GM21576 (cell line): Measurements from ENCODE around the gene ZBTB11.
"Not testable (repeated sequence)": the region's sequence is repeated elsewhere in the genome, so short reads cannot be mapped to it uniquely, and the experiment has no call there.

Experiments
- ATAC-seq: cut with Tn5 transposase; IDR thresholded peaks from one replicate; pipeline ENCODE4 v1.9.1; 2021; ENCODE audit warnings: mild to moderate bottlenecking, moderate library complexity; ENCODE audit not compliant: unreplicated experiment

Gene ZBTB11

DNA sequence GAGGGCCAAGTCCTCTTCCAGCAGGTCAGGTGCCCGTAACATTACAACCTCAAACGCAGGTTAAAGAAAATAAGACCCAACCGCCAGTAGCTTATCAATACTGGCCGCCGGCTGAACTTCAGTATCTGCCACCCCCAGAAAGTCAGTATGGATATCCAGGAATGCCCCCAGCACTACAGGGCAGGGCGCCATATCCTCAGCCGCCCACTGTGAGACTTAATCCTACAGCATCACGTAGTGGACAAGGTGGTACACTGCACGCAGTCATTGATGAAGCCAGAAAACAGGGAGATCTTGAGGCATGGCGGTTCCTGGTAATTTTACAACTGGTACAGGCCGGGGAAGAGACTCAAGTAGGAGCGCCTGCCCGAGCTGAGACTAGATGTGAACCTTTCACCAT lies 16.6 kb upstream of the ZBTB11 start:
- ATAC-seq = peak; percentile 70

DNA sequence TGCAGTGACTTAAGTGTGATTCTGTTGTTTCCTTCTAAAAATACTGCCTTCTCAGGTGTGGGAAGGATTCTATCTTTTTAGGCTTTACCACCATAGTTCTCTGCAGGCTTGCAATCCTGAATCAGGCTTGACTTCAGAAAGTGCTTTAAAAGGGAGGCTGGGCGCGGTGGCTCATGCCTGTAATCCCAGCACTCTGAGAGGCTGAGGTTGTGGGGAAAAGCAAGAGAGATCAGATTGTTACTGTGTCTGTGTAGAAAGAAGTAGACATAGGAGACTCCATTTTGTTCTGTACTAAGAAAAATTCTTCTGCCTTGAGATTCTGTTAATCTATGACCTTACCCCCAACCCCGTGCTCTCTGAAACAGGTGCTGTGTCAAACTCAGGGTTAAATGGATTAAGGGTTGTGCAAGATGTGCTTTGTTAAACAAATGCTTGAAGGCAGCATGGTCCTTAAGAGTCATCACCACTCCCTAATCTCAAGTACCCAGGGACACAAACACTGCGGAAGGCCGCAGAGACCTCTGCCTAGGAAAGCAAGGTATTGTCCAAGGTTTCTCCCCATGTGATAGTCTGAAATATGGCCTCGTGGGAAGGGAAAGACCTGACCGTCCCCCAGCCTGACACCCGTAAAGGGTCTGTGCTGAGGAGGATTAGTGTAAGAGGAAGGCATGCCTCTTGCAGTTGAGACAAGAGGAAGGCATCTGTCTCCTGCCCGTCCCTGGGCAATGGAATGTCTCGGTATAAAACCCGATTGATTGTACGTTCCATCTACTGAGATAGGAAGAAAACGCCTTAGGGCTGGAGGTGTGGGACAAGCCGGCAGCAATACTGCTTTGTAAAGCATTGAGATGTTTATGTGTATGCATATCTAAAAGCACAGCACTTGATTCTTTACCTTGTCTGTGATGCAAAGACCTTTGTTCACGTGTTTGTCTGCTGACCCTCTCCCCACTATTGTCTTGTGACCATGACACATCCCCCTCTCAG lies 15.0 kb upstream of the ZBTB11 start:
- ATAC-seq = not testable (repeated sequence)

DNA sequence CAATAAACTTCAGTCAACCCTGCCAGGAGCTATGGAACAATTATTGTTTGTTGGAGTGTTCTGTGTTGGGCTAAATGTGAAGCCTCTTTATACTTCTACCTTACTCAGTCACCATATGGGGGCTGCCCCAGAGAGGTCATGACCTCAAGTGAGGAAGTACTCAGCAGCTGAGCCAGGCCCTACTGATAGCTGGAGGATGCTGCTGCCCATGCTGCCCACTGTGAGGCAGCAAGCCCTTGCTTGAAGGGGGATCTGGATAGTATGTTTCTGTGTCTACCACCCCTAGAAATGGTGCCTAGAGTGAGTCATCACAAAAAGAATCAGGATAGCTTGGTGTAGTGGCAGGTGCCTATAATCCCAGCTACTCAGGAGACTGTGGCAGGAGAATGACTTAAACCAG lies 14.0 kb upstream of the ZBTB11 start:
- peak; percentile 54 for ATAC-seq

DNA sequence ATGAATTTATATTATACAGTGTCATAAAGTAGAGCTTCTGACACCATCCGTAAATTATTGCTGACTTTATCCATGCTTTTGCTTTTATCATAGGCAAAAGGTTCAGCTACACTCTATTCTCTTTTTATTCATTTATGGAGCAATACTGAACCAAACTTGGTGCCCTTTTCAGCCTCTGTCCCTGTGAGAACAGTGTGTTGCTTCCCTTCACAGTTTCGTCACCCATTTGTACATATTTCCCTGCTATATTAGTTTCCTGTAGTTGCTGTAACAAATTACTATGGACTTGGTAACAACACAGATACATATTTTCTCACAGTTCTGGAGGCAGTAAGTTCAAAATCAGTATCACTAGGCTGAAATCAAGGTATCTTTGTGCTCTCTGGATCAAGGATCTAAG lies 12.4 kb upstream of the ZBTB11 start:
- no peak for ATAC-seq

DNA sequence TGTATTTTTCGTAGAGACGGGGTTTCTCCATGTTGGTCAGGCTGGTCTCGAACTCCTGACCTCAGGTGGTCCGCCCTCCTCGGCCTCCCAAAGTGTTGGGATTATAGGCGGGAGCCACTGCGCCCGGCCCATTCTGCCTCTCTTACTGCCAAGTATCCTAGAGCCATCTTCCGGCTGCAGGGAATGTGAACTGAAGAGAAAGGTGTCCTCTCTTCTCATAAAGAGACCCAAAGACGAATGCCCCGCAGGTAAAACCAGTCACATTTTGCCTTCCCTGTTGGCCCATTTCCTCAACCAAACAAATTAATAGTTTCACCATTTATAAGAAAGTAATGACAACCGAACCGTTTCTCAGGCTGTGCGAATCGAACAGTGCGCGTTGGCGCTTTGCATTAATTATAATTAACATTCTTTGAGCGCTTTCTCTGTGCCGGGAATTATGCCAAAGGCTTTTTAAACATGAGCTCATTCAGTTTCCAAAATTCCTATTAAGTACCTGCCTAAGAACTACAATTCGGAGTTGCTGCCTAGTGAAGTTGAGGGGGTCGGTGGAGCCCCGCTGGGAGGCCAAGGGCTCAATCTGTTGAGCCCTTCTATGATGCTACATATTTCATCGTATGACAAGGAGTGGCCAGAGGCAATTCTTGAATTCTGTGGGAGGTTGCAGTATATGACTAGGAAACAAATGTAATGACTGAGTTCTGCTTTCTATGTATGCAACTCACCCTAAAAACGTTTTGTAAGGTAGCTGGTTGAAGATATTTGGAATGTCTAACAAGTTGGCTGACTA lies 10.4 kb upstream of the ZBTB11 start:
- no peak for ATAC-seq

DNA sequence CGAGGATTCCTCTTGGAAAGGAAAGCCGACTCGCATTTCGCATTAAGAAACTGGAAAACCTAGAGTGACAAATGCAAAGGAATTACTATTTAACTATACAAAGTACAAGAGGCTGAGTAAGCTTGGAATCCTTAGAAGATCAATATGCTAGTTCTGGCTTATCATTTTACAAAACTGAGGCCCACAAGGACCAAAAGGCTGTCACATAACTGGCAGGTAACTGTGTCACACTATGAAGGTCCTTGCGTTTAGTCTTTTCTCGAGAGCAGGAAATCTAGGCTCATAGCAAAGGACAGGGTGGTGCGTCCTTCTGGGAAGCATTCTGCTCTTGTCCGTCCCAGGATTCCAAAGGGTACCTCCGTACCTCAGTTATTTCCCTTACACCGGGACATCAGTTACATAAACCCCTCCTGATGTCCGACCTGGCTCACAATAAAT lies 9.0 kb upstream of the ZBTB11 start:
- peak; percentile 0 for ATAC-seq

DNA sequence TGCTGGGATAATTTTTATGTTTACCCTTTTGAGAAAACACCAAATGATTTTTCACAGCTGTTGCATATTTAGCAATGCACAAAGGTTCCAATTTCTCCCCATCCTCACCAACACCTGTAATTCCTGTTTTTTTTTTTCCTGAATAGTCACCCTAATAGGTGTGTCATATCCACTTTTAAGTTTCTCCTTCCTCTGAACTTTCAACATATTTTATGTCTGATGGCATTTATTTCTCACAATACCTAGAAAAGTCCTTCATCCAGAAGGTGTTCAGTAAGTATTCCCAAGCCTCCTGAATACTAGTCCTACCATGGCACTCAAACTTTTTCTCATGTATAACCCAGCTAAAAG lies 8.1 kb upstream of the ZBTB11 start:
- ATAC-seq = no peak

DNA sequence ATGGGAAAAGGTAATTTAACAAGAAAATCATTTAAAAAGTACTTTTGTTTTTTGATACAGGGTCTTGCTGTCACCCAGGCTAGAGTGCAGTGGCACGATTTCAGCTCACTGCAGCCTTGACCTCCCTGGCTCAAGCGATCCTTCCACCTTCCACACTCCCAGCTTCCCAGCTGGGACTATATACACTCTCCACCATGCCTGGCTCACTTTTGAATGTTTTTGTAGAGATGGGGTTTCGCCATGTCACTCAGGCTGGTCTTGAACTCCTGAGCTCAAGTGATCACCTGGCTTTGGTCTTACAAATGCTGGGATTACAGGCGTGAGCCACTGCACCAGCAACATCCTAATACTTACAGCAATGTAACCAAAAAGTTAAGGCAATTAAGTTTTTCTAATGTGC lies 3.5 kb upstream of the ZBTB11 start:
- no peak for ATAC-seq

DNA sequence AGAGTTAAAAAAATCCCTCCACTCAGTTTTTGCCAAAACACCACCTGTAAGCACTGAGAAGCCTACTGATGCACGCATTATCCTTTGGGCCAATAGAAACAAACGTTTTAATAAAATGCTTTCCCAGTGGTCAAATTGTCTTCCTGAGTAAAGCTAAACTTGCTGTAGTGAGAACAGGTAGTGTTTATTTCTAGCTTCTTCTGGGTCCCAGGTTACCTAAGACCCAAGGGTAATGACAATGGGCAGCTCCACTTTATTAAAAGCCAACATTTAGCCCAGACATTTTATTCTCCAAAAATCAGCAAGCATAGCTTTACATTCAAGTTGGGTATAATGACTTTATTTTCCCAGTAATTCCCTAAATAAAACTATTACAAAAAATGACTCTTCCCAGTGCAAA lies 1.9 kb upstream of the ZBTB11 start:
- ATAC-seq = not testable (repeated sequence)

DNA sequence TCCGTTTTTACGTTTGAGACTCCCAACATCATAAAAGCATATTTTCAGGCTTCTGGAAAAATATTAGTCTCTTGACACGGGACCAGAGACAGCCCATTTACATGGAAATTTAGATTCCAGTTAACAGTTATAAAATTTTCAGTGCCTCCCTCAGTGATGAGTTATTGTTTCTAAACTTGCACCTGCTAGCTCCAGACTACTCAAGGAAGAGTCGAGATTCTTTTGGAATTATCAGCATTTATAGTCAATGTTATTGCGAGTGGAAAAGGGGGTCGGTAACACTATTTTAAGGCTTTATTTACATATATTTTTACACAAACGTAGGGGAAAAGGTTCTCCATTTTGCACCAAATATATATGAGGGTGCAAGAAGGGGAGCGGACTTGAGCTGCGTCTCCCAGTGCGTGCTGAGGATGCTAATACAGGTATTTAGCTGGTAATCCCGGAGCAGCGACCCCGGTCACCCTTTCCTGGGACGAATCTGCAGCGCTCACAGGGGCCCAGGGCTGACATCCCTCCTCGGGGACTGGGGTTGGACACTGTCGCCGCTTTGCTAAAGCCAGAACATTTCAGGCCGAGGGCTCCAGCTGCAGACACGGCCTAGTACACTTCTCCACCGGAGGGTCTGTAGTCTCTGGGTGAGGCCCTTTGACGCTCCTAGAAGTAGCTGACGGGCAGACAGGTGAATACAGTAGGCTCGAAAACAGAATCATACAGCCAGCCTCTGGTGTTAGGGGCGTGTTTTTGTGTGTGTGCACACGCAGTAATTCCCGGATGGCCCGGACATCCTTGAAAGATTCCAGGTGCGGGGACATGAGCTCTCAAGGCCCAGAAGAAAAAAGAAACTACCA lies 729 bp upstream of the ZBTB11 start:
- ATAC-seq = no peak

DNA sequence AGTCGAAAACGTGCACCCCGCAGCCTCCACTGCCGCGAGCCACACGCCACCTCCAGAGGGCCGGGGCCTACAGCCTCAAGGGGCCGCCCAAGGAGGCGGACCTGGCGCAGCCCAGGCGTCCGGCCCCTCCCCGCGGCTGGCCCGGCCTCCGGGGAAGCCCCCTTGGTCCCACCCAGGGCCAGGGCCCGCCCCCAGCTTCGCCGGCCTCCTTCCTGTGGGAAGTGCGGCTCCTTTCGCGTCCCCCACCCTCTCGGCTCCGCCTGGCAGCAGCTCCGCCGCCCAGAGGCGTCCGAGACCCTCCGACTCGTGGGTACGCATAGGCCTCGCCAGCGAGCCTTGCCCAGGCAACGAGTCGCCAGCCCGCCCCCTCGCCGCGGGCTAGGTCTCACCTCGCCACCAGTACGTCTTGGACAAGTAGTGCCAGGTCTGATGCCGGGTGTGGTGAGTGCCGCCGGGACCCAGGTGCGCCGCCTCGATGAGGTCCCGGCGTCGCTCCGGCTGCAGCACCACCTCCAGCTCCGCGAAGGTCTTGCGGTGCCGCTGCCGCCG lies 642 bp downstream of the ZBTB11 start:
- peak; percentile 83 for ATAC-seq

DNA sequence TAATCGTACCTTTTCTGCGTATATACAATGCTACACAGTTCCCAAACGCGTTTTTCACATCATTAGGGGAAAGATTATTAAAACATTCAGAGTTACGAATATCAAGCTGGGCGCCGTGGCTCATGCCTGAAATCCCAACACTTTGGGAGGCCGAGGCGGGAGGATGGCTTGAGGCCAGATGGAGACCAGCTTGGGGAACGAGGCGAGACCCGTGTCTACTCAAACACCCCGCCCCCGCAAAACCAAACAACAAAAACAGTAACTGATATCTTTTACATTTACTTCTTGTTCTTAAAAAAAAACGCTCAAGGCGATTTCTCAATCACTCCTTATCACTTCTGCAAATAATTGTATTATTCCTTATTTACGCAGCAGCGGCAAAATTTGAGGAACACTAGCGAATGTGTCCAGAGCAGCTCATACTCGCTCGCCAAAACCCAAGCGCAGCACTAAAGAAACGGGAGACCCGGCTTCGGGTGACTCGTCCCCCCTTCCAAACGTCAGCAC lies 1.2 kb downstream of the ZBTB11 start:
- ATAC-seq = no peak

DNA sequence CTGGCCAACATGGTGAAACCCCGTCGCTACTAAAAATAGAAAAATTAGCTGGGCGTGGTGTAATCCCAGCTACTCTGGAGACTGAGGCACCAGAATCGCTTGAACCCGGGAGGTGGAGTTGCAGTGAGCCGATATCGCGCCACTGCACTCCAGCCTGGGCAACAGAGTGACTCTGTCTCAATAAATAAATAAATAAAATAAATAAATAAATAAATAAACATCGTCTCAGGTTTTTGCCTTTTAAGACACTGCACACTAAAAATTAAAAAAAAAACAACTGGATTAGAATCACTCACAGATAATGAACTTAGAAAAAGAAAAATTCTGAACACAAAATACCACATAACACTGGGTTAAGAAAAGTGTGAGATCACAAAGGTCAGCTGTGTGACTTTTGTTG lies 2.4 kb downstream of the ZBTB11 start:
- ATAC-seq = no peak

DNA sequence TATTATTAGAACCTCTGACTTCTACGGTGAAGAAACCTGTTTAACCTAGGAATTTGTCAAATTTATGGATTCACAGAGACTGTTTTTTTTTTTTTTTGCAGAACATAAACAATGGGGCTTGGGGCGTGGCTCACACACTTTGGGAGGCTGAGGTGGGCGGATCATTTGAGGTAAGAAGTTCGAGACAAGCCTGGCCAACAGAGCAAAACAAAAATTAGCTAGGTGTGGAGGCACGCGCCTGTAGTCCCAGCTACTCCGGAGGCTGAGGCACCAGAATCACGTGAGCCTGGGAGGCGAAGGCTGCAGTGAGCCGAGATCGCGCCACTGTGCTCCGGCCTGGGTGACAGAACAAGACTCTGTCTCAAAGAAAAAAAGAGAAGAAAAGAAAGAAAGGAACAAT lies 3.0 kb downstream of the ZBTB11 start:
- ATAC-seq = no peak

DNA sequence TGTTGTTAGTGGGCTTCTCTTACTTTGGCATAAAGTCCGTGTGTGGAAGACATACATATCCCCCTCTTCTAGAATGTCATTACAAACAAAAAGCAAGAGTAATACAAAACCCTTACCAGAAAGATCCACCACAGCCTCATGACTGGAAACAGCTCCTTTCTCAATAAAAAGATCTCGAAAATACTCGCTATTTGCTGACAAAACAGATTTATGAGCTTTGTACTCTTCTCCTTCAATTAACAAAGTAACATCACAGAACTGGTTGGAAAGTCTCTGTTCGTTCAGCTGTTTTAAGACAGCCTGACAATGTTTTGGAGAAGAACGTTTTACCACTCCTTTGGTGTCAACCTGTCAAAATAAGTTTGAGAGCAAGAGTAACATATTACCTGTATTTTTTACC lies 5.9 kb downstream of the ZBTB11 start:
- ATAC-seq = no peak

DNA sequence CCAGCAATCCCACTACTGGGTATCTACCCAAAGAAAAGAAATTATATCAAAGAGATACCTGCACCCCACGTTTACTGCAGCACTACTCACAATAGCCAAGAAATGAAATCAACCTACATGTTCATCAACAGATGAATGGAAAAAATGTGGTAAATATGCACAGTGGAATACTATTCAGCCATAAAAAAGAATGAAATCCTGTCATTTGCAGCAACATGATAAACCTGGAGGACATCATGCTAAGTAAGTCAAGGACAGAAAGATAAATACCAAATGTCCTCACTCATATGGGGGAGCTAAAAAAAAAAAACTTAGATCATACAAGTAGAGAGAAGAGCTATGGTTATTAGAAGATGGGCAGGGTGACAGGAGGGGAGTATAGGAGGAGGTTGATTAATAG lies 9.1 kb downstream of the ZBTB11 start:
- ATAC-seq = no peak

DNA sequence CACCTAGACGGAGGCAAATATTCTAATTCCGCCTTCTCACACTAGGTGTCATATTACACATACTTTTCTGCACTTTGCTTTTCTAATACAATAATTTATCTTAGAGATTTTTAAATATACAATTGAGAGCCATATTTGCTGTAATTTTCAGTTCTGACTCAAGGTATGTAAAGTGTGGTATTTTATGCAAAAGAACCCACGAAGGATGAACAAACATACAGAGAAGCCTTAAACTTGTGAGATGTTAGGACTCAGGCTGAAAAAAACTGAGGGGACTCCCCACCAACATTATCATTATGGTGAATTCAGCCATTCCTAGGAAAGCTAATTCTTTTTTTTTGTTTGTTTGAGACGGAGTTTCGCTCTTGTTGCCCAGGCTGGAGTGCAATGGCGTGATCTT lies 9.6 kb downstream of the ZBTB11 start:
- ATAC-seq = no peak

DNA sequence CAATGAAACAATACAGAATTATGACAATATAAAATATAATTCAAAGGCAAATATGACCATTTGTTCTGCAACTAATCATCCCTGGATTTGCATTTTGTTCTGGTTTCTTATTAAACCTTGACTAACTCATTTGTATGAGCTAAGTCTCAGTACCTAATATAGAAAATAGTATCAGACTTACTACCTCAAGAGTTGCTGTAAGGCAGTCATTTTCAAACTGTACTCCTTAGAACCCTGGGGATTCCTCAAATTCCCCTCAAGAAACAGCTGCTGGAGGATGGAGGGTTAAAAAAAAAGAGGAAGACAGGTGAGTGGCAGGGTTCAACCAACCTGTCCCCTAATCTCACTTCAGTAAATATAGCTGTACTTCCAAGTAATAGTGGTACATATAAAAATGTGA lies 11.1 kb downstream of the ZBTB11 start:
- ATAC-seq = no peak

DNA sequence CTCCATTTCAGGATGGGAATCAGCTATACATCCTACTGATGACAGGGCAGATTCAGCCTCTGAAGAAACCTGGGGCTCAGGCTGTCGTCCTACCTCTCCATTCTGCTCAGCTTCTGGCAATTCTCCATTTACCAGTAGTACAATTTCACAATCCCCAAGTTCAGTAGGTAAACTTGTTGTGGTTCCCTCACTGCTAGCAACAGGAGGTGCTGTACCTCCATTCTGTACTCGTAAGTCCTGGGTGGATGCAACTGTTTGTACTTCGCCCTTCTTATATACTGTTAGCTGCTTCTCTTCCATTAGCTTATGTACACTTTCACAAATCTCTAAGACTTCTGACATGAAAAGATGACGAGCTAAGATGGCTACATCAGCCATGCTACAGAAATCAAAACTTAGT lies 11.6 kb downstream of the ZBTB11 start:
- ATAC-seq = no peak

DNA sequence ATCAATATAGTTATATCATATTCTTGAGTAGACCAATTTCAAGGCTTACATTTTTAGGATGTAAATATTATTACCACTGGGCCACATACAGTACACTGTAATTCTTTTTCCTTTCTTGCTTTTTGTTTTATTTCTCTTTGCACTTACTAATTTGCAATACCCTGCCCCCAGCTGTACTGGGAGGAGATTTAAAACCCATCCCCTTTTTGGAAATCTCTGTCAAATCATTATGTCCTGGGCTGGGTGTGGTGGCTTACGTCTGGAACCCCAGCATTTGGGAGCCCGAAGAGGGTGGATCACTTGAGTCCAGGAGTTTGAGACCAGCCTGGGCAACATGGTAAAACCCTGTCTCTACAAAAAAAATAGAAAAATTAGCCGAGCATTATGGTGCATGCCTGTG lies 16.2 kb downstream of the ZBTB11 start:
- no peak for ATAC-seq

DNA sequence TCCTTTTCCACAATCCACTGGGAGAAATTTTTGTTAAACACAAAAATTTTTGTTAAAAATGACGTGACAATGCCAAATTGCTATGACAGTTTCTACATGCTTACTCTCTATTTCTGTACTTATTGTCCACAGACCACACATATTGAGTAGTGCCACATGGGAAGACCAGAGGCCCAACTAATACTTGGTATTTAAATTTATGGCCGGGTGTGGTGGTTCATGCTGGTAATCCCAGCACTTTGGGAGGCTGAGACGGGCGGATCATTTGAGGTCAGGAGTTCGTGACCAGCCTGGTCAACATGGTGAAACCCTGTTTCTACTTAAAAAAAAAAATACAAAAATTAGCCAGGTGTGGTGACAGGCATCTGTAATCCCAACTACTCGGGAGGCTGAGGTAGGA lies 20.3 kb downstream of the ZBTB11 start:
- no peak for ATAC-seq
